Measurements from ENCODE around the gene MRPL23.
A peak's percentile ranks its signal among the peaks of the same experiment; 100 is the strongest.

The MRPL23 gene

DNA sequence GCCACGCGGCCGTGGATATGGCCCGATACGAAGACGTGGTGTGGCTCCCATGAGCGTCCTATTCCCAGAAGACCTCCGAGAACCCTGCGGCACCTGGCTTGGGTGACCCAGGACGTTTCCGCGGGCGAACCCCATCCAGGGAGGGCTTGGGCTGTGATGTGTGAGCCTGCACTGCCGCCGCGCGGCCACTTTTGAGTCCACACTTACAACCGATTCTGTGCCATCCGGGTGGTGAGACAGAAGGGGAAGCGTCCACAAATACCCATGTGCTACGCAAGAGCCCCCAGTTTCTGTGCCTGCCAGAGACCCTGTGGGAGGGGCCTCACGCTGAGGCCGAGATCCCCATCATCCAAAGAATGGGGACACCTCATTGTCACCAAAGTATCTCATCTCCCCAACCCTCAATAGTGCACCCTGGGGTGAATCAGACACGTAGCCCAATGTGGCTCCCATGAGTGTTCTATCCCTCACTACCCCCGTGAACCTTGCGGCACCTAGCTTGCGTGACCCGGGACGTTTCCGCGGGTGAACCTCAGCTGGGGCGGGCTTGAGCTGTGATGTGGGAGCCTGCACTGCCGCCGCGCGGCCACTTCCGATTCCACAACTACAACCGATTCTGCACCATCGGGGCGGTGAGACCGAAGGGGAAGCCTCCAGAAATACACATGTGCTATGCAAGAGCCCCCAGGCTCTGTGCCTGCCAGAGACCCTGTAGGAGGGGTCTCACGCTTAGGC lies 55.1 kb downstream of the MRPL23 start:
- TF ChIP-seq CSDC2 (CRISPR knock-in tag; IDR thresholded peaks at IDR 0.05) (no peak), PATZ1 (CRISPR knock-in tag; IDR thresholded peaks at IDR 0.05; ENCODE audit: borderline replicate concordance) (no peak), TSHZ2 (CRISPR knock-in tag; IDR thresholded peaks at IDR 0.05) (no peak), ZC3H10 (CRISPR knock-in tag; IDR thresholded peaks at IDR 0.05) (no peak), BACH2 (CRISPR knock-in tag; IDR thresholded peaks at IDR 0.05; ENCODE audit: borderline replicate concordance) (no peak), OSR1 (CRISPR knock-in tag; IDR thresholded peaks at IDR 0.05) (no peak), POU6F1 (CRISPR knock-in tag; IDR thresholded peaks at IDR 0.05; ENCODE audit: borderline replicate concordance, low read depth) (no peak), ARNTL (CRISPR knock-in tag; IDR thresholded peaks at IDR 0.05; ENCODE audit: borderline replicate concordance, low read depth) (no peak), ZNF8 (CRISPR knock-in tag; IDR thresholded peaks at IDR 0.05) (no peak), ISL1 (CRISPR knock-in tag; IDR thresholded peaks at IDR 0.05) (no peak), ZFP3 (CRISPR knock-in tag; IDR thresholded peaks at IDR 0.05) (no peak), GLIS3 (CRISPR knock-in tag; IDR thresholded peaks at IDR 0.05) (no peak), ZFP30 (CRISPR knock-in tag; IDR thresholded peaks at IDR 0.05) (no peak), PPARA (CRISPR knock-in tag; IDR thresholded peaks at IDR 0.05; ENCODE audit: borderline replicate concordance) (no peak), ZNF565 (CRISPR knock-in tag; conservative IDR thresholded peaks at IDR 0.05; ENCODE audit: low read depth) (no peak)
- TF ChIP-seq, protein P1, sequence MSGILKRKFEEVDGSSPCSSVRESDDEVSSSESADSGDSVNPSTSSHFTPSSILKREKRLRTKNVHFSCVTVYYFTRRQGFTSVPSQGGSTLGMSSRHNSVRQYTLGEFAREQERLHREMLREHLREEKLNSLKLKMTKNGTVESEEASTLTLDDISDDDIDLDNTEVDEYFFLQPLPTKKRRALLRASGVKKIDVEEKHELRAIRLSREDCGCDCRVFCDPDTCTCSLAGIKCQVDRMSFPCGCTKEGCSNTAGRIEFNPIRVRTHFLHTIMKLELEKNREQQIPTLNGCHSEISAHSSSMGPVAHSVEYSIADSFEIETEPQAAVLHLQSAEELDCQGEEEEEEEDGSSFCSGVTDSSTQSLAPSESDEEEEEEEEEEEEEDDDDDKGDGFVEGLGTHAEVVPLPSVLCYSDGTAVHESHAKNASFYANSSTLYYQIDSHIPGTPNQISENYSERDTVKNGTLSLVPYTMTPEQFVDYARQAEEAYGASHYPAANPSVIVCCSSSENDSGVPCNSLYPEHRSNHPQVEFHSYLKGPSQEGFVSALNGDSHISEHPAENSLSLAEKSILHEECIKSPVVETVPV (CRISPR knock-in tag; IDR thresholded peaks at IDR 0.05) = no peak
- peak; percentile 66 for ATAC-seq

DNA sequence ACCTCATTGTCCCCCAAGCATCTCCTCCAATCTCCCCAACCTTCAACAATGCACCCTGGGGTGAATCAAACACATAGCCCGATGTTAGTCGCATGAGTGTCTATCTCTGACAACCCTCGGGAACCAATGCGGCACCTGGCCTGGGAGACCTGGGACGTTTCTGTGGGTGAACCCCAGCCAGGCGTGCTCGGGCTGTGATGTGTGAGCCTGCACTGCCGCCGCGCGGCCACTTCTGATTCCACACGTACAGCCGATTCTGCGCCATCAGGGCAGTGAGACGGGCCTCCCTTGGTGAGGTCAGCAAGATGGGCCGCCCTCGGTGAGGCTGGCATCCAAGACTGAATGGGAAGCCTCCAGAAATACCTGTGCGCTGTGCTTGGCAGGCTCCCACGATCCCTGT lies 55.7 kb downstream of the MRPL23 start:
- peak; percentile 84 for ATAC-seq
- TF ChIP-seq PPARA (CRISPR knock-in tag; IDR thresholded peaks at IDR 0.05; ENCODE audit: borderline replicate concordance) = no peak
- TF ChIP-seq CSDC2 (CRISPR knock-in tag; IDR thresholded peaks at IDR 0.05) = no peak
- no peak for TF ChIP-seq ZNF565 (CRISPR knock-in tag; conservative IDR thresholded peaks at IDR 0.05; ENCODE audit: low read depth)
- TF ChIP-seq, protein P2, sequence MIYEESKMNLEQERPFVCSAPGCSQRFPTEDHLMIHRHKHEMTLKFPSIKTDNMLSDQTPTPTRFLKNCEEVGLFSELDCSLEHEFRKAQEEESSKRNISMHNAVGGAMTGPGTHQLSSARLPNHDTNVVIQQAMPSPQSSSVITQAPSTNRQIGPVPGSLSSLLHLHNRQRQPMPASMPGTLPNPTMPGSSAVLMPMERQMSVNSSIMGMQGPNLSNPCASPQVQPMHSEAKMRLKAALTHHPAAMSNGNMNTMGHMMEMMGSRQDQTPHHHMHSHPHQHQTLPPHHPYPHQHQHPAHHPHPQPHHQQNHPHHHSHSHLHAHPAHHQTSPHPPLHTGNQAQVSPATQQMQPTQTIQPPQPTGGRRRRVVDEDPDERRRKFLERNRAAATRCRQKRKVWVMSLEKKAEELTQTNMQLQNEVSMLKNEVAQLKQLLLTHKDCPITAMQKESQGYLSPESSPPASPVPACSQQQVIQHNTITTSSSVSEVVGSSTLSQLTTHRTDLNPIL (CRISPR knock-in tag; IDR thresholded peaks at IDR 0.05; ENCODE audit: low read depth) = no peak
- no peak for TF ChIP-seq ARNTL (CRISPR knock-in tag; IDR thresholded peaks at IDR 0.05; ENCODE audit: borderline replicate concordance, low read depth)
- no peak for TF ChIP-seq ZFP30 (CRISPR knock-in tag; IDR thresholded peaks at IDR 0.05)
- no peak for TF ChIP-seq TCF4 (CRISPR knock-in tag; IDR thresholded peaks at IDR 0.05; ENCODE audit: borderline replicate concordance)
- TF ChIP-seq ISL1 (CRISPR knock-in tag; IDR thresholded peaks at IDR 0.05) = no peak
- no peak for TF ChIP-seq ZNF8 (CRISPR knock-in tag; IDR thresholded peaks at IDR 0.05)
- no peak for TF ChIP-seq POU6F1 (CRISPR knock-in tag; IDR thresholded peaks at IDR 0.05; ENCODE audit: borderline replicate concordance, low read depth)
- TF ChIP-seq BACH2 (CRISPR knock-in tag; IDR thresholded peaks at IDR 0.05; ENCODE audit: borderline replicate concordance) = no peak
- TF ChIP-seq TOX (CRISPR knock-in tag; IDR thresholded peaks at IDR 0.05; ENCODE audit: borderline replicate concordance) = no peak
- TF ChIP-seq ESRRG (CRISPR knock-in tag; IDR thresholded peaks at IDR 0.05) = no peak
- TF ChIP-seq GLIS3 (CRISPR knock-in tag; IDR thresholded peaks at IDR 0.05) = no peak

Measured in SK-N-SH treated with all-trans-retinoic acid at 6 μM for 48 hours (cell line).